ENCODE data around the gene ADAMTS6.

DNA sequence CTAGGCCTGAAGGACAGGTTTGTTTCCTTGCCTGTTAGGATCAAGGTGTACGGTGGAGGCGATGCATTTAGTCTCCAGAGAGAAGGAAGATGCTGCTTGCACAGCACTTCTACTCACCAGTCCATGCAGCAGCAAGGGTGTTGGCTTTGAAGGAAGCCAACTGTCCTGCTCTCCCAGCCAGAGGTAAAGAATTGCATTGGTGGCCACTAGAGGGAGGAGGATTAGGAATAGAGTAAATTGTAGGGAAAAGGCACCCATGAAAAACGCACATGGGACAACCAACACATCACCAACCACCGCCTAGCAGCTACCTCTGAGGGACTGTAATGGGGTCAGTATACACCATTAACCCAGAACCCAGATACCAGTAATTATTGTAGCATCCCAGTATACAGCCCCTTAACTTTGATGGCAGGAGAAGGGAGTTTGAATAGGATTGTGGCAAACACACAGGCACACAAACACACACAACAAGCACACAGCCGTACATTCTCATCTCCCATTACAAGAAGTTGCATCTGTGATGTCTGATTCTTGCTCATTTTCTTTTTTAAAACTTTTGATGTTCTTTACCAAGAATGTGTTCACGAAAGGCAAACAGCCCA, 267.7 kb downstream of the ADAMTS6 start:
- TF ChIP-seq, protein P1, sequence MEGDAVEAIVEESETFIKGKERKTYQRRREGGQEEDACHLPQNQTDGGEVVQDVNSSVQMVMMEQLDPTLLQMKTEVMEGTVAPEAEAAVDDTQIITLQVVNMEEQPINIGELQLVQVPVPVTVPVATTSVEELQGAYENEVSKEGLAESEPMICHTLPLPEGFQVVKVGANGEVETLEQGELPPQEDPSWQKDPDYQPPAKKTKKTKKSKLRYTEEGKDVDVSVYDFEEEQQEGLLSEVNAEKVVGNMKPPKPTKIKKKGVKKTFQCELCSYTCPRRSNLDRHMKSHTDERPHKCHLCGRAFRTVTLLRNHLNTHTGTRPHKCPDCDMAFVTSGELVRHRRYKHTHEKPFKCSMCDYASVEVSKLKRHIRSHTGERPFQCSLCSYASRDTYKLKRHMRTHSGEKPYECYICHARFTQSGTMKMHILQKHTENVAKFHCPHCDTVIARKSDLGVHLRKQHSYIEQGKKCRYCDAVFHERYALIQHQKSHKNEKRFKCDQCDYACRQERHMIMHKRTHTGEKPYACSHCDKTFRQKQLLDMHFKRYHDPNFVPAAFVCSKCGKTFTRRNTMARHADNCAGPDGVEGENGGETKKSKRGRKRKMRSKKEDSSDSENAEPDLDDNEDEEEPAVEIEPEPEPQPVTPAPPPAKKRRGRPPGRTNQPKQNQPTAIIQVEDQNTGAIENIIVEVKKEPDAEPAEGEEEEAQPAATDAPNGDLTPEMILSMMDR (IDR thresholded peaks at IDR 0.05) = no peak
- TF ChIP-seq POLR2A (IDR thresholded peaks at IDR 0.05) (no peak), POLR2AphosphoS5 (IDR thresholded peaks at IDR 0.05) (no peak)
